ENCODE data around the gene AIFM3.
"Not testable (repeated sequence)": the region's sequence is repeated elsewhere in the genome, so short reads cannot be mapped to it uniquely, and the experiment has no call there.

The AIFM3 gene, protein sequence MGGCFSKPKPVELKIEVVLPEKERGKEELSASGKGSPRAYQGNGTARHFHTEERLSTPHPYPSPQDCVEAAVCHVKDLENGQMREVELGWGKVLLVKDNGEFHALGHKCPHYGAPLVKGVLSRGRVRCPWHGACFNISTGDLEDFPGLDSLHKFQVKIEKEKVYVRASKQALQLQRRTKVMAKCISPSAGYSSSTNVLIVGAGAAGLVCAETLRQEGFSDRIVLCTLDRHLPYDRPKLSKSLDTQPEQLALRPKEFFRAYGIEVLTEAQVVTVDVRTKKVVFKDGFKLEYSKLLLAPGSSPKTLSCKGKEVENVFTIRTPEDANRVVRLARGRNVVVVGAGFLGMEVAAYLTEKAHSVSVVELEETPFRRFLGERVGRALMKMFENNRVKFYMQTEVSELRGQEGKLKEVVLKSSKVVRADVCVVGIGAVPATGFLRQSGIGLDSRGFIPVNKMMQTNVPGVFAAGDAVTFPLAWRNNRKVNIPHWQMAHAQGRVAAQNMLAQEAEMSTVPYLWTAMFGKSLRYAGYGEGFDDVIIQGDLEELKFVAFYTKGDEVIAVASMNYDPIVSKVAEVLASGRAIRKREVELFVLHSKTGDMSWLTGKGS

DNA sequence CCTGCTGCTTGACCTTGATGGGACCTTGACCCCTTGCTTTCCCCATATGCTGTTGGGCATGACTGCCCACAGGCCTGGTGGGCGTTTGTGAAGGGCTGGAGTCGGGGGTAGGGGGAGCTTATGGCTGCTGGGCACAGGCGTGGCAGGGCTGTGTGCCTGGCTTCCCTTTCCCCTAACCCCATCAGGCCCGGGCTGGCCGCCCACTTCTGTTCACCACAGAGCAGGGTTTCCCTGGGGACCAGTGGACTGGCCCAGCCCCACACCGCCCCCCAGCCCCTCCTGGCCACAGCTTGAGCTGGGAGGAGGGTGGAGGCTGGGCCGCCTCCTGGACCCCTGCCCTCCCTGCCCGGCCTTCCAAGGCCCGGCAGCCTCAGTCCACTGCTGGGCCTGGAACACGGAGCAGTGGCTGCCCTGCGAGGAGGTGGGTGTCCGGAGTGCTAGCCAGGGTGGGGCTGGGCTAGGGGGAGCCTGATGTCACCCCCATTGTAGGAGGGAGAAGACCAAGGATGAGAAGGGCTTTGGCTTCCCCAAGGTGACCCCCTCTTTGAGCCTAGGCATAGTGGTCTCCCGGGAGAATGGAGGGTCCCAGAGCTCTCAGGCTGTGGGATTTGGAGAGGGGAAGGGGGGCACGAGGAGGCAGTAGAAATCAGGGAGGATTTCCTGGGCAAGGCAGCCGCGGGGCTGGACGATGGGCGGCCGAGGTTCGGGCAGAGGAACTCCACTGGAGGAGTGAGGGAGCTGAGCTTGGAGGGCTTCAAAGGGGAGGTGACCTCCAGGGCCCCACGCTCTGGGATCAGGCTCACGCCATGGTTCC lies at the start of gene AIFM3:
TSS of gene AIFM3 (plus strand) at position 373 of the 814 bp plus-strand sequence. CDS start 690 bp downstream, outside the sequence.
- DNase-seq (ENCODE audit: low spot score) = no peak

DNA sequence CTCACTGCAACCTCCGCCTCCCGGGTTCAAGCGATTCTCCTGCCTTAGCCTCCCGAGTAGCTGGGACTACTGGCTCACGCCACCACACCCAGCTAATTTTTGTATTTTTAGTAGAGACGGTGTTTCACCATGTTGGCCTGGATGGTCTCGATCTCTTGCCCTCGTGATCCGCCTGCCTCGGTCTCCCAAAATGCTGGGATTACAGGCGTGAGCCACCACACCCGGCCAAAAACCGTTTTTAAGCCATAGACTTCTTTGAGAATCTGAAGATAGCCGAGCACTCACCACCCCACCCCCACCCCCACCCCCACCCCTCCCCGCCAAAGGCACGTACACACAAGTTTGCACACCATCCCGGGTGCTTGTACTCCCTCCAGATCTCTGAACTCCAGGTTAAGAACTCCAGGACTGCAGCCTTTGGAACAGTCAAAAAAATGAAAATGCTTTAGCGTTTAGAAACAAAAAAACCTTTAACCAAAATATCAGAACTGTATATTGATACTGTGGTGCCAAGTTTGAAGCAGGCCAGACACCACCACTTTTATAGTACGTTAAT lies 48.3 kb upstream of the AIFM3 start:
- DNase-seq (ENCODE audit: low spot score) = no peak

DNA sequence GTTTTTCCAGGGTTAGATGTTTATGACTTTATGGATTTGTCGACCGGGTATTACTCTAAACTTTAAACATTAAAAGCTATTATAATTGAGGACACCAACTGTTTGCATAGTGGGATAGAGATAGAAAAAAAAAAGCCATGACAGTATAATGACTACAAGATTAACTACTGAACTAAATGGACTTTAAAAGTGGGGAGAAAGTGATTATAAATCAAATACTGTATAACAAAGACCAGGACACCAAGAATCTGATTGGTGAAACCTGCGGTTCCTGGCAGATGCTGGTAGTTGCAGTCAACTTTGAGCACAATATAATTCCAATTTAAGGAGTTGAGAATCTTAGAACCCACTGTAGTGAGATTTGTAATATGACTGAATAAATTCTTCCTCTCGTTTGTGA lies 47.3 kb upstream of the AIFM3 start:
- DNase-seq (ENCODE audit: low spot score) = no peak

DNA sequence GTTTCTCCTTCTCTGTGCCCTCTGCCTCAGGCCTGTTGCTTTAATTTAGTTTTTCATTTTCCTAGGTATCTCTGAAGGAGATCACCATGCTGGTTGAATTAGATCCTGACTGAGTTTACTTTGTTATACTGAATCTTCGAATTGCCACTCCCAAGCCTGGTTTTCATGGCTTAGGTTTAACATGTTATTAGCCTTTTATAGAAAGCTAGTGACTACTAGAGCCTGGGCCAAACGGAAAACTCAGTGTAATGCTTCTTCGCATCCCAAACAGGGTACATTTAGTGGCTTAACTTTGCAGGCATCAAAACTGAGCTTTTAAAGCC lies 46.2 kb upstream of the AIFM3 start:
- no peak for DNase-seq (ENCODE audit: low spot score)

DNA sequence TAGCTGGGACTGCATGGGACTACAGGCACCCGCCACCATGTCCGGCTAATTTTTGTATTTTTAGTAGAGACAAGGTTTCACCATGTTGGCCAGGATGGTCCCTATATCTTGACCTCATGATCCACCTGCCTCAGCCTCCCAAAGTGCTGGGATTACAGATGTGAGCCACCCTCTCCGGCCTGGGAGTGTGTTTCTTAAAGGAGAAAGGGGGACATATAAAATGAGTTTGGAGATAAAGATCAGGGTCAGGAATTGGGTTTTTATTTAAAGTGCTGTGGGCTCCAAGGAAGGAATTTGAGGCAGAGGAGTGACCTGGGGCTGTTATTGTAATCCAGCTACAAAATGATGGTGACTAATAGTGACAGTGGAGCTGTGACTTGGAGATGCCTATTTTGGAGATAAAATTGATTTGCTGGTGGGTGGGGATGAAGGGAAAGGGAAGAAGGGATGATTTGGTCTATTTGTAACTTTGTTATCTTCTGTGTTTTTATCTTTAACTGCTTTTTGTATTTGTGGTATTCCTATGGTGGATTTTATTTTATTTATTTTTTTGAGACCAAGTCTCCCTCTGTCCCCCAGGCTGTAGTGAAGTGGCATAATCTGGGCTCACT lies 44.8 kb upstream of the AIFM3 start:
- no peak for DNase-seq (ENCODE audit: low spot score)

DNA sequence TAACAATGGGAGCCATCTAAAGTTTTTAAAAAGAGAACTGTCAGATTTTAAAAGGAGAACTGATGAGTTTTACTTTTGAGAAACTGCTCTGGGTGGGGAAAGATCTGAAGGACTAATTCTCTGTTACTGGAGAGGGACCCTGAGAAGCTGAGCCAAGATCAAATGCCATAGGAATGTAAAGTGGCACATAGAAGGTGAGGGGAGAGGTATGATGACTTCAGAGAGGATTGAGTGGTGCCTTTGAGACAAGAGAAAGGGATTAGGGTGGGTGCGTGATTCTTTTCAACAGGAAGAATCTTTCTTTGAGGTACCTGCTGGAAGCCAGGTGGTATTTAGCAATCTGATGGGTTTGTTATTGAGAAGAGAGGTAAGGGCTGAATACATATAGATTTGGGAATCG lies 40.8 kb upstream of the AIFM3 start:
- DNase-seq (ENCODE audit: low spot score) = no peak

DNA sequence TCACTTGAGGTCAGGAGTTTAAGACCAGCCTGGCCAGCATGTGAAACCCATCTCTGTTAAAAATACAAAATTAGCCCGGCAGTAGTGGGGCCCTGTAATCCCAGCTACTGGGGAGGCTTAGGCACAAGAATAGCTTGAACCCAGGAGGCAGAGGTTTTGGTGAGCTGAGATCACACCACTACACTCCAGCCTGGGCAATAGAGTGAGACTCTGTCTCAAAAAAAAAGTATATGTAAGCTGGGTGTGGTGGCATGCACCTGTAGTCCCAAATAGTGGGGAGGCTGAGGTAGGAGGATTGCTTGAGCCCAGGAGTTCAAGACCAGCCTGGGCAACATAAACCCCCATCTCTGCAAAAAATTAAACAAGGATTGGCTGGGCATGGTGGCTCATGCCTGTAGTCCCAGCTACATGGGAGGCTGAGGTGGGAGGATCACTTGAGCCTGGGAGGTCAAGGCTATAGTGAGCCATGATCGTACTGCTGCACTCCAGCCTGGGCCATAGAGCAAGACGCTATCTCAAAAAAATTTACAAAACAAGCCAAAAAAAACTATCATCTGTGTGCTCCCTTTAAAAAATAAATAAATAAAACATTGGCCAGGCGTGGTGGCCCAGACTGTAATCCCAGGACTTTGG lies 39.0 kb upstream of the AIFM3 start:
- no peak for DNase-seq (ENCODE audit: low spot score)

DNA sequence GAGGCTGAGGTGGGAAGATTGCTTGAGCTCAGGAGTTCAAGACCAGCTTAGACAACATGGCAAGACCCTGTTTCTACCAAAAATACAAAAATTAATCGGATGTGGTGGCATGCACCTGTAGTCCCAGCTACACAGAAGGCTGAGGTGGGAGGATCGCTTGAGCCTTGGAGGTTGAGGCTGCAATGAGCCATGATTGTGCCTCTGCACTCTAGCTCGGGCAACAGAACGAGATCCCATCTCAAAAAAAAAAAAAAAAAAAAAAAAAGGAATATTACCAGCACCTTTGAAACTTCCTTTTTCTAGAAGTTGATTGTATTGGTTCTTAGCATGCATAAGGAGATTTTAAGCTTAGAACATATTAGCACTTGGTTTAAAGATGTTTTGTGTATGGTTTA lies 38.5 kb upstream of the AIFM3 start:
- DNase-seq (ENCODE audit: low spot score) = no peak

DNA sequence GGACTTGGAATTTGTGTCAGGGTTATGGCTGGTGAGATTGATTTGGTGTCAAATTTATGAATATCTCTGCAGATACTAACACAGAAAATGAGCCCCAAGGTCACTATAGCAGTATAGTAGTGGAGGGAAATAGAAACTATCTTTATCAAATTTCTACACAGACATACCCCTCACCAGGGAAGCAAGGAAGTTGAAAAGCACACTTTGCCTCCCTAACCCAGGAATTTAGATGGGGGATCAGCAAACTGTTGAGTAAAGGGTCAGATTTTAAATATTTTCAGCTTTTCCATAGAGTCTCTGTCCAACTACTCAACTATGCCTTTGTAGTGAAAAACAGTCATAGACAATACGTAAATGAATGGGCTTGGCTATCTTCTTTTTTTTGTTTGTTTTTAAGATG lies 37.1 kb upstream of the AIFM3 start:
- no peak for DNase-seq (ENCODE audit: low spot score)

DNA sequence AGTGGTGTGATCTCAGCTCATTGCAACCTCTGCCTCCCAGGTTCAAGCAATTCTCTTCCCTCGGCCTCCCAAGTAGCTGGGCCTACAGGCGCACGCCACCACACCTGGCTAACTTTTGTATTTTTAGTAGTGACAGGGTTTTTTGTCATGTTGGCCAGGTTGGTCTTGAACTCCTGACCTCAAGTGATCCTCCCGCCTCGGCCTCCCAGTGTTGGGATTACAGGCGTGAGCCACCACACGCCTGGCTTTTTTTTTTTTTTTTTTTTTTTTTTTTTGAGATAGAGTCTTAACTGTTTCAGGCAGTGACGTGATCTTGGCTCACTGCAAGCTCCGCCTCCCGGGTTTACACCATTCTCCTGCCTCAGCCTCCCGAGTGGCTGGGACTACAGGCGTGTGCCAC lies 36.6 kb upstream of the AIFM3 start:
- not testable (repeated sequence) for DNase-seq (ENCODE audit: low spot score)

DNA sequence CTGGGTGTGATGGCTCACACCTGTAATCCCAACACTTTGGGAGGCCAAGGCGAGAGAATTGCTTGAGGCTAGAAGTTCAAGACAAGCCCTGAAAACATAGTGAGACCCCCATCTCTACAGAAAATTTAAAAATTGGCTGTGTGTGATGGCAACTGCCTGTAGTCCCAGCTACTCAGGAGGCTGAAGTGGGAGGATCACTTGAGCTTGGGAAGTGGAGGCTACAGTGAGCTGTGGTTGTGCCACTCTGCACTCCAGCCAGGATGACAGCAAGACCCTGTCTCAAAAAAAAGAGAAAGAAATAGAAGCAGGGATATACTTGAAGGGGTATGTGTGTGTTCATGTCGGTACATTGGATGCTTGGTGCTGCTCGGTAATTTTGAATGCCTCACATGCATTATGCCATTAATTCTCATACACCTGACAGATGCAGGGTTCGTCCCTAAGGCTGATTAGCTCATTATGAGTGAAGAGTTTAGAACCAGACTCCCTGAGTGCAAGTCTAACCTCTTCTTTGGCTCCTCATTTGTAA lies 35.9 kb upstream of the AIFM3 start:
- no peak for DNase-seq (ENCODE audit: low spot score)

DNA sequence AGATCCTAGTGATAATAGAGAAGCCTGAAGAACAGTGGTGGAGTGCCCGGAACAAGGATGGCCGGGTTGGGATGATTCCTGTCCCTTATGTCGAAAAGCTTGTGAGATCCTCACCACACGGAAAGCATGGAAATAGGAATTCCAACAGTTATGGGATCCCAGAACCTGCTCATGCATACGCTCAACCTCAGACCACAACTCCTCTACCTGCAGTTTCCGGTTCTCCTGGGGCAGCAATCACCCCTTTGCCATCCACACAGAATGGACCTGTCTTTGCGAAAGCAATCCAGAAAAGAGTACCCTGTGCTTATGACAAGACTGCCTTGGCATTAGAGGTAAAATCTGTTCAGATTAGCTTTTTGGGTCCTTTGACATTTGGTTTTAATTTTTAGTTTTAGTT lies 33.1 kb upstream of the AIFM3 start:
- no peak for DNase-seq (ENCODE audit: low spot score)

DNA sequence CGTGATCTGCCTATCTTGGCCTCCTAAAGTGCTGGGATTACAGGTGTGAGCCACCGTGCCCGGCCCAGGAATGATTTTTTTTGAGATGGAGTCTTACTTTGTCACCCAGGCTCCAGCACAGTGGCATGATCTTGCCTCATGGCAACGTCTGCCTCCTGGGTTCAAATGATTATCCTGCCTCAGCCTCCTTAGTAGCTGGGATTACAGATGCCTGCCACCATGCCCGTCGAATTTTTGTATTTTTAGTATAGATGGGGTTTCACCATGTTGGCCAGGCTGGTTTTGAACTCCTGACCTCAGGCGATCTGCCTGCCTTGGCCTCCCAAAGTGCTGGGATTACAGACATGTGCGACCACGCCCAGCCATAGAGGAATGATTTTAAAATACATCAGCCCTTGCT lies 32.0 kb upstream of the AIFM3 start:
- DNase-seq (ENCODE audit: low spot score) = not testable (repeated sequence)

DNA sequence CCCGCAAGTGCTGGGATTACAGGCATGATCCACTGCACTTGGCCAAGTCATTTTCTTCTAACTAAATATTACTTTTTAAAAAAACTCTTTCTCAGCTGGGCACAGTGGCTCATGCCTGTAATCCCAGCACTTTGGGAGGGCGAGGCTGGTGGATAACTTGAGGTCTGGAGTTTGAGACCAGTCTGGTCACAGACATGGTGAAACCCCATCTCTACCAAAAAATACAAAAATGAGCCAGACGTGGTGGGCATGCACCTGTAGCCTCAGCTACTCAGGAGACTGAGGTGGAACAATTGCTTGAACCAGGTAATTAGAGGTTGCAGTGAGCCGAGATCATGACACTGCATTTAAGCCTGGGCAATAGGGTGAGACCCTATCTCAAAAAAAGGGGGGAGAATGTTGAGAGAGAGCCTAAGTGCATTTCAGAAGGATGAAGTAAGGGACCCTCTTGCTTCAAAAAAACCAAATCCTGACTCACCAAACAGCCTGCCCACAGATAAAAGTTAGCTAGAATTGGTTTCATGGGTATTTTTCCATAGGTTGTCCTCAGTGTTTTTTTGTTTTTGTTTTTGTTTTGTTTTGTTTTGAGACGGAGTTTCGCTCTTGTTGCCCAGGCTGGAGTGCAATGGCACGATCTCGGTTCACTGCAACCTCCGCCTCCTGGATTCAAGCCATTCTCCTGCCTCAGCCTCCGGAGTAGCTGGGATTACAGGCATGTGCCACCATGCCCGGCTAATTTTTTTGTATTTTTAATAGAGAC lies 31.1 kb upstream of the AIFM3 start:
- not testable (repeated sequence) for DNase-seq (ENCODE audit: low spot score)

DNA sequence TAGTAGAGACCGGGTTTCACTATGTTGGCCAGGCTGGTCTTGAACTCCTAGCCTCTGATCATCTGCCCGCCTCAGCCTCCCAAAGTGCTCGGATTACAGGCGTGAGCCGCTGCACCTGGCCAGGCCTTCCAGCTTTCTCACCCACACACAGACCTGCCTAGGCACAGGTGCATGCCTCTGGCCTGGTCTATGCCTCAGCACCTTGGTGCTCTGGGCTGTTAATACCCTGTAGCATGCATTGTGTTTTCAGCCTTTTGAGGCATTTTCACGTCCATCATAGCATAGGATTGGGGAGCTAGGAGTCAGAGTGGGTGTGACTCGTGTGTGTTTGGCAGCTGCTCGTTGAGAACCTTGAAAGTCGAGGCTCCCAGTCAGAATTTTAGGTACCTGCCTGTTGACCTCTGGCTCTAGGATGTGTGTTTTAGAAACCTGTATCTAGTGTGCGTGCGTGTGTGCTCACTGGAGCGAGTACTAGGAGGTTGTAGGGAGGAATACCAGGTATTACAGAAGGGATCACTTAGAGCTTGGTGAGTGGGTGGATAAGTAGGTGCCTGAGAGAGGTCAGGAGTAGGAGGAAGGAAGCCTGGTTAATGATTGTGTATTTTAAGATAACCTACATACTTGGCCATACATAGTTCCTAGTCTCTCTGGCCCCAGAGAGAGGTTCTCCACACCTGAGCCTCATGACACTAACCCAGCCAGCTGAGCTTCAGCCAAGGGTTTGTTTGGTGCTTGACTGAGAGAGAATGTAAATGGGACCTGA lies 29.8 kb upstream of the AIFM3 start:
- no peak for DNase-seq (ENCODE audit: low spot score)

DNA sequence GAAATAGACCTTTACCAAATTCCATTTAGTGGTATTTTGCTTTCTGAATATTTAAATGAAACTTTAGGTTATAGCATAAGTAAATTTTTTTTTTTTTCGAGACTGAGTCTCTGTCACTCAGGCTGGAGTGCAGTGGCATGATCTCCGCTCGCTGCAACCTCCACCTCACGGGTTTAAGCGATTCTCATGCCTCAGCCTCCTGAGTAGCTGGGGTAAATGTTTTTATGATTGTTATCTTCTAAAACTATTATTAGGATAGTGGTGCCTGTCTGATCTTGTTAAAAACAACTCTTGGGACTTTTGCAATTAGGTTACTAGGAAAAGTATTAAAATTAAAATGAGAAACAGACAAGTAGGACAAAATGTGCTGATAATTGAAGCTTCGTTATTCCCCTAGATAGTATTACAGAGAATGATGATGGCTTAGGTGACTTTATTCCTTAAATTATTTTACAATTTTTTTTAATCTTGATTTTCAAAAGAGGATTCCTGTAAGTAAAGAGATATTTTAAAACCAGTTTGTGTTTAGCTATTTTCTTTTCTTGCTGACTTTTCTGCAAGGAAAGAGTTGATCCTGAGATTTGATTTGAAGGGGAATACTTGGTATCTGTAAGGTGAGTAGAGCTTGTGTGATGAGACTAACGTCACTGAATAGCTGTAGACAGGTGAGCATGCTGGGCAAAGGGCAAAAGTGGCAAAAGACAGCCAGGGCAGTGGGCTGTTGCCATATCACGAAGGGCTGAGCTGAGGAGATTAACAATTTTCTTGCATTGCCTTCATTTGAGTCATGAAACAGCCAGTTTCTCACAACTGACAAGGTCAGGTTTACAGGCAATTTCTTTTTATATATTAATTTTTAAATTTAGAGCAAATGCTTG lies 29.0 kb upstream of the AIFM3 start:
- no peak for DNase-seq (ENCODE audit: low spot score)

DNA sequence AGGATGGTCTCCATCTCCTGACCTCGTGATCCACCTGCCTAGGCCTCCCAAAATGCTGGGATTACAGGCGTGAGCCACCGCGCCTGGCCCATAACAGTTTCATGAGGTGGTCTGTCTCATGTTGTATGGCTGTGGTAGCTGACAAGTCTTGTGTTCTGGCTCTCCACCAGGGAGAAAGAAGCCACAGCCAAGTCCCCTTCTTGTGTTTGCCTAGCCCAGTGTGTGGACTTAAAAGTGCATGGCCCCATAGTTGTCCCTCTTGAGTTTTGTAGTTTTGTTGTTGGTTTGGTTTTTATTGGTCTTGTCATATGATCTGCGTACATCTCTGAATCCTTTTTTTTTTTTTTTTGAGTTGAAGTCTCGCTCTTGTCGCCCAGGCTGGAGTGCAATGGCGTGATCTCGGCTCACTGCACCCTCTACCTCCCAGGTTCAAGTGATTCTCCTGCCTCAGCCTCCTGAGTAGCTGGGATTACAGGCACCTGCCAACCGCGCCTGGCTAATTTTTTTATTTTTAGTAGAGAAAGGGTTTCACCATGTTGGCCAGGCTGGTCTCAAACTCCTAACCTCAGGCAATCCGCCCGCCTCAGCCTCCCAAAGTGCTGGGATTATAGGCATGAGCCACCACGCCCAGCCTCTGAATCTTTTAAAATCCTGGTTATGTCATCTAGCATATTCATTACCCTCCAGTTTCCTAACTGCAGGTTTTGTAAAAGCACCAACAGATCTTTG lies 27.4 kb upstream of the AIFM3 start:
- DNase-seq (ENCODE audit: low spot score) = not testable (repeated sequence)

DNA sequence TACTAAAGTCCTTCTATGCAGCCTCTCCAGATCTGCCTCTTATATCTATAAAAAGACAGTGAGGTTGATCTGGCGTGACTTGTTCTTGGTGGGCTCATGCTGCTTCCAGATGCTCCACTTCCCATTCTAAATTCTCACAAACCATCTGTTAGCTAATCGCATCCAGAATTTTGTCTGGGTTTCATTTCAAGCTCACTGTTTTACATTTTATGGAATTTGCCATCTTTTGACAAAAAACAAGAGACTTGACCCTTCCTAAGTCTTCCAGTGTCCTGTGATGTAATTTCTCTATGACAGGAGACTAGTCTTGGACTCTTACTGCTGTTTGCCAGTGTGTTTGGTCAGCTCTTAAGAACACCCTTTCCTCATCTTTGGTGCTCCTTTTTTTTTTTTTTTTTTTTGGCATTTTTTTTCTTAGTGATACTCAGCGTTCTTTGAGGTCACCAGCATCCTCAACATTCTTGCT lies 26.8 kb upstream of the AIFM3 start:
- DNase-seq (ENCODE audit: low spot score) = no peak
